ENCODE results near the gene DNAJC16. TPM values are rescaled to one million over a fixed set of nuclear protein-coding genes. Genes with fewer than 3 reads are reported as not detected.
A peak's percentile ranks its signal among the peaks of the same experiment; 100 is the strongest.

The DNAJC16 gene
- total RNA-seq, 1 donor from 2014 or later: 32.5 TPM

- Mint-ChIP-seq H3K4me1 (ENCODE audit: low read depth, unreplicated experiment) (peaks cover 25% of the 10 kb centered on the region), H3K4me3 (ENCODE audit: unreplicated experiment) (peak overlapping the region; percentile 7), H3K9me3 (ENCODE audit: unreplicated experiment) (no peaks in the 10 kb centered on the region), H3K27me3 (ENCODE audit: unreplicated experiment) (no peaks in the 10 kb centered on the region), H3K27ac (ENCODE audit: unreplicated experiment) (no peak overlapping the region), H3K36me3 (ENCODE audit: unreplicated experiment) (no peaks in the 10 kb centered on the region)
- TF ChIP-seq, protein P1, sequence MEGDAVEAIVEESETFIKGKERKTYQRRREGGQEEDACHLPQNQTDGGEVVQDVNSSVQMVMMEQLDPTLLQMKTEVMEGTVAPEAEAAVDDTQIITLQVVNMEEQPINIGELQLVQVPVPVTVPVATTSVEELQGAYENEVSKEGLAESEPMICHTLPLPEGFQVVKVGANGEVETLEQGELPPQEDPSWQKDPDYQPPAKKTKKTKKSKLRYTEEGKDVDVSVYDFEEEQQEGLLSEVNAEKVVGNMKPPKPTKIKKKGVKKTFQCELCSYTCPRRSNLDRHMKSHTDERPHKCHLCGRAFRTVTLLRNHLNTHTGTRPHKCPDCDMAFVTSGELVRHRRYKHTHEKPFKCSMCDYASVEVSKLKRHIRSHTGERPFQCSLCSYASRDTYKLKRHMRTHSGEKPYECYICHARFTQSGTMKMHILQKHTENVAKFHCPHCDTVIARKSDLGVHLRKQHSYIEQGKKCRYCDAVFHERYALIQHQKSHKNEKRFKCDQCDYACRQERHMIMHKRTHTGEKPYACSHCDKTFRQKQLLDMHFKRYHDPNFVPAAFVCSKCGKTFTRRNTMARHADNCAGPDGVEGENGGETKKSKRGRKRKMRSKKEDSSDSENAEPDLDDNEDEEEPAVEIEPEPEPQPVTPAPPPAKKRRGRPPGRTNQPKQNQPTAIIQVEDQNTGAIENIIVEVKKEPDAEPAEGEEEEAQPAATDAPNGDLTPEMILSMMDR (IDR thresholded peaks at IDR 0.05; ENCODE audit: partially characterized antibody, unreplicated experiment): no peak
- DNase-seq: no peak
Measured at GRCh38 chr1:15624133-15624714, 97.6 kb downstream of the DNAJC16 start.

- Mint-ChIP-seq H3K36me3 (ENCODE audit: unreplicated experiment) (no peaks in the 10 kb centered on the region), H3K27ac (ENCODE audit: unreplicated experiment) (peak overlapping the region; percentile 57), H3K27me3 (ENCODE audit: unreplicated experiment) (no peaks in the 10 kb centered on the region), H3K4me1 (ENCODE audit: low read depth, unreplicated experiment) (peaks cover 25% of the 10 kb centered on the region), H3K4me3 (ENCODE audit: unreplicated experiment) (no peak overlapping the region), H3K9me3 (ENCODE audit: unreplicated experiment) (no peaks in the 10 kb centered on the region)
- TF ChIP-seq, protein P1 (IDR thresholded peaks at IDR 0.05; ENCODE audit: partially characterized antibody, unreplicated experiment): no peak
- DNase-seq: no peak
Measured at GRCh38 chr1:15625056-15625917, 98.6 kb downstream of the DNAJC16 start.

Other genes starting within 250 kb of the DNAJC16 start
- gene EFHD2, start 117.0 kb upstream of the DNAJC16 start, total RNA-seq (ENCODE audit: unreplicated experiment): 2.6 TPM
- not detected for gene CTRC, start 88.4 kb upstream of the DNAJC16 start, total RNA-seq (ENCODE audit: unreplicated experiment)
- not detected for gene CELA2A, start 70.1 kb upstream of the DNAJC16 start, total RNA-seq (ENCODE audit: unreplicated experiment)
- not detected for gene CELA2B, start 50.7 kb upstream of the DNAJC16 start, total RNA-seq (ENCODE audit: unreplicated experiment)
- gene CASP9, start 2.6 kb upstream of the DNAJC16 start, total RNA-seq (ENCODE audit: unreplicated experiment): 12.8 TPM
- gene AGMAT, start 58.2 kb downstream of the DNAJC16 start, total RNA-seq (ENCODE audit: unreplicated experiment): 0.22 TPM
- 29.6 TPM for gene DDI2, start 90.6 kb downstream of the DNAJC16 start, total RNA-seq (ENCODE audit: unreplicated experiment)
- gene PLEKHM2, start 157.5 kb downstream of the DNAJC16 start, total RNA-seq (ENCODE audit: unreplicated experiment): 66.9 TPM
- 4.1 TPM for gene SLC25A34, start 209.4 kb downstream of the DNAJC16 start, total RNA-seq (ENCODE audit: unreplicated experiment)
- not detected for gene TMEM82, start 215.7 kb downstream of the DNAJC16 start, total RNA-seq (ENCODE audit: unreplicated experiment)
- gene FBLIM1, start 231.9 kb downstream of the DNAJC16 start, total RNA-seq (ENCODE audit: unreplicated experiment): 29.9 TPM

All from glutamatergic neuron (in vitro differentiated cells).